Left ventricle myocardium superior (tissue), 1 donor: Measurements from ENCODE around the gene WDR18. TPM values are rescaled to one million over a fixed set of nuclear protein-coding genes. Genes with fewer than 3 reads are reported as not detected.
A peak's percentile ranks its signal among the peaks of the same experiment; 100 is the strongest.
"Not testable (repeated sequence)": the region's sequence is repeated elsewhere in the genome, so short reads cannot be mapped to it uniquely, and the experiment has no call there.

Source experiments
- ATAC-seq: fragments of 200-7000 bp; cut with Tn5 transposase; one replicate; pipeline ENCODE4 v1.9.1; 2020; ENCODE audit warnings: mild to moderate bottlenecking, moderate library complexity
- DNase-seq: peaks from one replicate; pipeline ENCODE4 v3.0.0-alpha.2; 2020
- intact Hi-C: fragments of 100-400 bp; cut with micrococcal nuclease; formaldehyde crosslinking; loops from one replicate; pipeline ENCODE4 v1.11.0; 2022
- total RNA-seq: library from RNA; stranded (reverse); fragmentation: NEBNext Ultra II Directional; extraction: Animal tissue kit (Norgen Biotek cat#: 25700); gene quantifications from one replicate; pipeline ENCODE4 v1.2.1, GENCODE V29; 2021
- donor health status: DM: no; HTN: yes; CAD: no; lungs with severe emphysema.

The WDR18 gene
- total RNA-seq, 1 donor from 2014 or later: 20.4 TPM

GRCh38 chr19:1013218-1013617 is 29.1 kb downstream of the WDR18 start:
- no peak for DNase-seq
- intact Hi-C loops: no loop called here
- no peak for ATAC-seq

- intact Hi-C loops: no loop called here
- no peak for ATAC-seq
- no peak for DNase-seq
Observed at GRCh38 chr19:1014161-1015060, 30.3 kb downstream of the WDR18 start.

GRCh38 chr19:1015061-1015781 is 31.1 kb downstream of the WDR18 start:
- ATAC-seq (no peak), DNase-seq (no peak)
- intact Hi-C loops: no loop called here

GRCh38 chr19:1015782-1016646 is 31.9 kb downstream of the WDR18 start:
- ATAC-seq (no peak), DNase-seq (no peak)
- intact Hi-C loops: no loop called here

GRCh38 chr19:1016647-1017114 is 32.5 kb downstream of the WDR18 start:
- ATAC-seq: no peak
- intact Hi-C loops: no loop called here
- DNase-seq: no peak

GRCh38 chr19:1017115-1017905 is 33.2 kb downstream of the WDR18 start:
- intact Hi-C loops: no loop called here
- DNase-seq (no peak), ATAC-seq (no peak)

GRCh38 chr19:1017906-1018305 is 33.8 kb downstream of the WDR18 start:
- intact Hi-C loops: no loop called here
- no peak for DNase-seq
- no peak for ATAC-seq

GRCh38 chr19:1018393-1018792 is 34.2 kb downstream of the WDR18 start:
- no peak for ATAC-seq
- intact Hi-C loops: no loop called here
- no peak for DNase-seq

GRCh38 chr19:1018932-1019615 is 34.9 kb downstream of the WDR18 start:
- no peak for DNase-seq
- ATAC-seq: no peak
- intact Hi-C loops: no loop called here

GRCh38 chr19:1019616-1019961 is 35.4 kb downstream of the WDR18 start:
- DNase-seq (no peak), ATAC-seq (no peak)
- intact Hi-C loops: no loop called here

- intact Hi-C loops: no loop called here
- peak; percentile 57 for DNase-seq
- no peak for ATAC-seq
Observed at GRCh38 chr19:1019980-1020867, 36.1 kb downstream of the WDR18 start.

- peak; percentile 99 for DNase-seq
- intact Hi-C loops: no loop called here
- peak; percentile 91 for ATAC-seq
Observed at GRCh38 chr19:1020868-1021425, 36.8 kb downstream of the WDR18 start, which contains the start of gene TMEM259. Gene TMEM259 (minus strand): TSS chr19:1021123. CDS start chr19:1020996, 127 bp downstream.

GRCh38 chr19:1023883-1024188 is 39.7 kb downstream of the WDR18 start:
- intact Hi-C loops, DNase-seq: not testable (repeated sequence)

GRCh38 chr19:1025080-1025479 is 40.9 kb downstream of the WDR18 start:
- ATAC-seq, intact Hi-C loops, DNase-seq: not testable (repeated sequence)

More at GRCh38 chr19:1023883-1024188, 39.7 kb downstream of the WDR18 start:
- not testable (repeated sequence) for ATAC-seq

- intact Hi-C loops: no loop called here
- DNase-seq (peak; percentile 90), ATAC-seq (peak; percentile 78)
Observed at GRCh38 chr19:1025960-1026782, 42.0 kb downstream of the WDR18 start, which contains the start of gene CNN2. Gene CNN2 (plus strand): TSS chr19:1026608. CDS start chr19:1026662, 54 bp downstream.
